ENCODE data around the gene ZNF318. TPM values are rescaled to one million over a fixed set of nuclear protein-coding genes. Genes with fewer than 3 reads are reported as not detected.
"Not testable (repeated sequence)": the region's sequence is repeated elsewhere in the genome, so short reads cannot be mapped to it uniquely, and the experiment has no call there.

Gene ZNF318
- total RNA-seq, 1 experiment from 2014 or later = 11.9 TPM

- DNase-seq (ENCODE audit: low read depth) = no peak
These were observed 20.4 kb upstream of the ZNF318 start for GRCh38 chr6:43389730-43390295.

- no peak for DNase-seq (ENCODE audit: low read depth)
These were observed 17.0 kb upstream of the ZNF318 start for GRCh38 chr6:43386492-43386891.

GRCh38 chr6:43383021-43383667 is 13.7 kb upstream of the ZNF318 start:
- peak; percentile 76 for DNase-seq (ENCODE audit: low read depth)

- DNase-seq (ENCODE audit: low read depth) = not testable (repeated sequence)
These were observed 11.4 kb upstream of the ZNF318 start for GRCh38 chr6:43380858-43381257.

- DNase-seq (ENCODE audit: low read depth) = no peak
These were observed 9.2 kb upstream of the ZNF318 start for GRCh38 chr6:43378631-43379030.

- no peak for DNase-seq (ENCODE audit: low read depth)
These were observed 8.3 kb upstream of the ZNF318 start for GRCh38 chr6:43377710-43378229.

GRCh38 chr6:43376551-43376981 is 7.1 kb upstream of the ZNF318 start:
- DNase-seq (ENCODE audit: low read depth) = no peak

GRCh38 chr6:43375693-43376092 is 6.2 kb upstream of the ZNF318 start:
- no peak for DNase-seq (ENCODE audit: low read depth)

- DNase-seq (ENCODE audit: low read depth) = no peak
These were observed 3.9 kb upstream of the ZNF318 start for GRCh38 chr6:43373252-43373875.

GRCh38 chr6:43370003-43370580 is 645 bp upstream of the ZNF318 start:
- not testable (repeated sequence) for DNase-seq (ENCODE audit: low read depth)

- DNase-seq (ENCODE audit: low read depth) = peak; percentile 52
These were observed 937 bp downstream of the ZNF318 start for GRCh38 chr6:43368259-43369160.

- no peak for DNase-seq (ENCODE audit: low read depth)
These were observed 2.0 kb downstream of the ZNF318 start for GRCh38 chr6:43367245-43367984.

- DNase-seq (ENCODE audit: low read depth) = no peak
These were observed 8.2 kb downstream of the ZNF318 start for GRCh38 chr6:43361269-43361668.

GRCh38 chr6:43359831-43360230 is 9.6 kb downstream of the ZNF318 start:
- no peak for DNase-seq (ENCODE audit: low read depth)

GRCh38 chr6:43359381-43359780 is 10.1 kb downstream of the ZNF318 start:
- no peak for DNase-seq (ENCODE audit: low read depth)

- no peak for DNase-seq (ENCODE audit: low read depth)
These were observed 13.4 kb downstream of the ZNF318 start for GRCh38 chr6:43355862-43356590.

GRCh38 chr6:43351951-43352350 is 17.5 kb downstream of the ZNF318 start:
- not testable (repeated sequence) for DNase-seq (ENCODE audit: low read depth)

- DNase-seq (ENCODE audit: low read depth) = no peak
These were observed 22.0 kb downstream of the ZNF318 start for GRCh38 chr6:43347444-43347843.

- no peak for DNase-seq (ENCODE audit: low read depth)
These were observed 22.4 kb downstream of the ZNF318 start for GRCh38 chr6:43347021-43347420.

GRCh38 chr6:43346243-43346642 is 23.2 kb downstream of the ZNF318 start:
- not testable (repeated sequence) for DNase-seq (ENCODE audit: low read depth)
